SK-N-SH treated with all-trans-retinoic acid at 6 μM for 48 hours (cell line): ENCODE results near the gene CEP192.
A peak's percentile ranks its signal among the peaks of the same experiment; 100 is the strongest.

Source experiments
- ATAC-seq: fragments of 200-7000 bp; cut with Tn5 transposase; 3 replicates; pipeline ENCODE4 v1.9.1; 2020; ENCODE audit warnings: mild to moderate bottlenecking, moderate library complexity
- ARNTL ChIP-seq: fragments of 450-650 bp; formaldehyde crosslinking; IDR thresholded peaks from 2 replicates; pipeline ENCODE4 v1.5.0; 2020; ENCODE audit warnings: low read depth, mild to moderate bottlenecking, moderate library complexity, borderline replicate concordance
- BACH2 ChIP-seq: fragments of 250-450 bp; sonication (Bioruptor Pico); IDR thresholded peaks from 2 replicates; pipeline ENCODE4 v1.9.0; 2021; ENCODE audit warnings: mild to moderate bottlenecking, borderline replicate concordance
- CREB5 ChIP-seq: fragments of 250-450 bp; sonication (Bioruptor Pico); IDR thresholded peaks from 2 replicates; pipeline ENCODE4 v1.5.1; 2020; ENCODE audit warnings: low read depth, mild to moderate bottlenecking, moderate library complexity
- CSDC2 ChIP-seq: fragments of 250-450 bp; sonication (Bioruptor Pico); IDR thresholded peaks from 2 replicates; pipeline ENCODE4 v1.5.0; 2020; ENCODE audit warnings: mild to moderate bottlenecking, moderate library complexity
- CSRNP3 ChIP-seq: fragments of 250-450 bp; sonication (Bioruptor Pico); IDR thresholded peaks from 2 replicates; pipeline ENCODE4 v1.5.1; 2021; ENCODE audit warnings: mild to moderate bottlenecking, moderate library complexity
- ESRRG ChIP-seq: fragments of 250-450 bp; sonication (Bioruptor Pico); IDR thresholded peaks from 2 replicates; pipeline ENCODE4 v1.6.1; 2021; ENCODE audit warnings: mild to moderate bottlenecking
- GLIS3 ChIP-seq: fragments of 250-450 bp; sonication (Bioruptor Pico); IDR thresholded peaks from 2 replicates; pipeline ENCODE4 v1.5.0; 2020; ENCODE audit warnings: mild to moderate bottlenecking, moderate library complexity
- ISL1 ChIP-seq: fragments of 250-450 bp; sonication (Bioruptor Pico); IDR thresholded peaks from 2 replicates; pipeline ENCODE4 v2.1.2; 2022; ENCODE audit warnings: mild to moderate bottlenecking, moderate library complexity
- PATZ1 ChIP-seq: fragments of 250-450 bp; sonication (Bioruptor Pico); IDR thresholded peaks from 2 replicates; pipeline ENCODE4 v1.8.0; 2020; ENCODE audit warnings: mild to moderate bottlenecking, moderate library complexity, borderline replicate concordance
- PPARA ChIP-seq: fragments of 250-450 bp; sonication (Bioruptor Pico); IDR thresholded peaks from 2 replicates; pipeline ENCODE4 v1.5.0; 2020; ENCODE audit warnings: mild to moderate bottlenecking, borderline replicate concordance
- RARB ChIP-seq: fragments of 250-450 bp; sonication (Bioruptor Pico); IDR thresholded peaks from 2 replicates; pipeline ENCODE4 v1.8.0; 2021; ENCODE audit warnings: mild to moderate bottlenecking, moderate library complexity
- SNAI2 ChIP-seq: fragments of 250-450 bp; sonication (Bioruptor Pico); IDR thresholded peaks from 2 replicates; pipeline ENCODE4 v1.5.0; 2020; ENCODE audit warnings: mild to moderate bottlenecking, moderate library complexity
- TSHZ2 ChIP-seq: fragments of 250-450 bp; sonication (Bioruptor Pico); IDR thresholded peaks from 2 replicates; pipeline ENCODE4 v1.5.0; 2020; ENCODE audit warnings: mild to moderate bottlenecking, moderate library complexity
- ZC3H10 ChIP-seq: fragments of 250-450 bp; sonication (Bioruptor Pico); IDR thresholded peaks from 2 replicates; pipeline ENCODE4 v1.5.1; 2021; ENCODE audit warnings: mild to moderate bottlenecking, moderate library complexity
- ZFP3 ChIP-seq: fragments of 250-450 bp; sonication (Bioruptor Pico); IDR thresholded peaks from 2 replicates; pipeline ENCODE4 v1.5.0; 2020; ENCODE audit warnings: mild to moderate bottlenecking, moderate library complexity
- ZFP30 ChIP-seq: fragments of 450-650 bp; formaldehyde crosslinking; IDR thresholded peaks from 2 replicates; pipeline ENCODE4 v1.5.0; 2022; ENCODE audit warnings: mild to moderate bottlenecking, moderate library complexity
- ZNF565 ChIP-seq: fragments of 450-650 bp; formaldehyde crosslinking; conservative IDR thresholded peaks from 2 replicates; pipeline ENCODE4 v1.5.0; 2020; ENCODE audit warnings: low read depth, mild to moderate bottlenecking, moderate library complexity
- ZNF70 ChIP-seq: fragments of 450-650 bp; formaldehyde crosslinking; IDR thresholded peaks from 2 replicates; pipeline ENCODE4 v1.5.0; 2020; ENCODE audit warnings: mild to moderate bottlenecking, moderate library complexity
- ZNF8 ChIP-seq: fragments of 450-650 bp; formaldehyde crosslinking; IDR thresholded peaks from 2 replicates; pipeline ENCODE4 v1.5.0; 2020; ENCODE audit warnings: mild to moderate bottlenecking, moderate library complexity

The CEP192 gene

GRCh38 chr18:12948050-12948804 lies 42.9 kb upstream of the CEP192 start:
- no peak for TF ChIP-seq PPARA (CRISPR knock-in tag)
- TF ChIP-seq ZFP3 (CRISPR knock-in tag): peak; percentile 72; the same call in 1 of the 2 replicates
- 0 out of 2 replicates have a peak, but pooled peaks have one; percentile 38 for TF ChIP-seq BACH2 (CRISPR knock-in tag)
- peak; percentile 72; the same call in 1 of the 2 replicates for TF ChIP-seq SNAI2 (CRISPR knock-in tag)
- TF ChIP-seq CSDC2 (CRISPR knock-in tag): peak; percentile 94
- 0 out of 2 replicates have a peak, but pooled peaks have one; percentile 68 for TF ChIP-seq TSHZ2 (CRISPR knock-in tag)
- no peak for TF ChIP-seq ZFP30 (CRISPR knock-in tag)
- TF ChIP-seq, all 23 proteins: peak for 5
- ATAC-seq: peak; percentile 83

- no peak for ATAC-seq
- TF ChIP-seq SNAI2 (CRISPR knock-in tag) (no peak), ZNF8 (CRISPR knock-in tag) (peak; percentile 54; the same call in 1 of the 2 replicates)
Observed at GRCh38 chr18:12958478-12958877, 32.7 kb upstream of the CEP192 start.

GRCh38 chr18:12960395-12960794 lies 30.8 kb upstream of the CEP192 start:
- TF ChIP-seq GLIS3 (CRISPR knock-in tag): no peak
- no peak for TF ChIP-seq BACH2 (CRISPR knock-in tag)
- TF ChIP-seq ZNF565 (CRISPR knock-in tag): no peak
- no peak for TF ChIP-seq ZNF70 (CRISPR knock-in tag)
- no peak for ATAC-seq

GRCh38 chr18:12960853-12961397 lies 30.2 kb upstream of the CEP192 start:
- no peak for ATAC-seq
- TF ChIP-seq ZFP30 (CRISPR knock-in tag) (no peak), ZNF8 (CRISPR knock-in tag) (no peak), BACH2 (CRISPR knock-in tag) (no peak), ZFP3 (CRISPR knock-in tag) (no peak), CSDC2 (CRISPR knock-in tag) (no peak), ZNF70 (CRISPR knock-in tag) (no peak), CREB5 (no peak), PATZ1 (CRISPR knock-in tag) (no peak), ESRRG (CRISPR knock-in tag) (no peak), ZC3H10 (no peak), ZNF565 (CRISPR knock-in tag) (no peak), SNAI2 (CRISPR knock-in tag) (no peak), ISL1 (CRISPR knock-in tag) (no peak), RARB (CRISPR knock-in tag) (no peak), CSRNP3 (CRISPR knock-in tag) (no peak), ARNTL (CRISPR knock-in tag) (no peak)
